ENCODE data around the gene NHEJ1.

- TF ChIP-seq POLR2A (IDR thresholded peaks at IDR 0.05; ENCODE audit: low read depth, low read length) (no peak), POLR2AphosphoS5 (IDR thresholded peaks at IDR 0.05; ENCODE audit: low read depth, low read length) (no peak)
Measured at GRCh38 chr2:219127037-219127635, 33.5 kb downstream of the NHEJ1 start.
